ENCODE results near the gene SZT2. TPM values are rescaled to one million over a fixed set of nuclear protein-coding genes. Genes with fewer than 3 reads are reported as not detected.

Gene SZT2
- total RNA-seq, 1 experiment from 2014 or later, result 28.4 TPM

DNA sequence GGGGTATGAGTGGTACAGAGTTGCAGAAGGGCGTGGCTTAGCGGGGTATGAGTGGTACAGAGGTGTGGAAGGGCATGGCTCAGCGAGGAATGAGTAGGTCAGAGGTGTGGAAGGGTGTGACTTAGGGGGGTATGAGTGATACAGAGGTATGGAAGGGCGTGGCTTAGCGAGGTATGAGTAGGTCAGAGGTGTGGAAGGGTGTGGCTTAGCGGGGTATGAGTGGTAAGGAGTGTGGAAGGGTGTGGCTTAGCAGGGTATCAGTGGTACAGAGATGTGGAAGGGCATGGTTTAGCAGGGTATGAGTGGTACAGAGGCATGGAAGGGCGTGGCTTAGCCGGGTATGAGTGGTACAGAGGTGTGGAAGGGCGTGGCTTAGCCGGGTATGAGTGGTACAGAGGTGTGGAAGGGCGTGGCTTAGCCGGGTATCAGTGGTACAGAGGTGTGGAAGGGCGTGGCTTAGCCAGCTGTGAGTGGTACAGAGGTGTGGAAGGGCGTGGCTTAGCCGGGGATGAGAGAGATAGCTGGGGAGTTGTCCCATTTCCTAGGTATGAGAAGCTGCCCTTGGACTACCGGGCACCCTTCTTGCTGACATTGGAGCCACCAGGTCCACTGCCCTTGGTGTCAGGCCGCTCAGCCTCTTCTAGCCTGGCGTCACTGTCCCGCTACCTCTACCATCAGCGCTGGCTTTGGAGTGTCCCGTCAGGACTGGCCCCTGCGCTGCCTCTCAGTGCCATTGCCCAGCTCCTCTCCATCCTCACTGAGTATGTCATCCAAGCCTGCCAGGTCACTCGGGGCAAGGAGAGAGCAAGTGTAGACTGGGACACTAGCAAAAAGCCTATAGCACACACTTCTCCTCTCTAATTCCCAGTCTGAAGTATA, 34.2 kb downstream of the SZT2 start:
- Mint-ChIP-seq H3K4me1 (peaks cover 9% of the 10 kb centered on the region), H3K9me3 (no peaks in the 10 kb centered on the region), H3K4me3 (no peak overlapping the region), H3K36me3 (peaks cover 28% of the 10 kb centered on the region), H3K27ac (no peak overlapping the region), H3K27me3 (ENCODE audit: low read depth) (no peaks in the 10 kb centered on the region)
- ATAC-seq, result no peak
- TF ChIP-seq, protein P1, sequence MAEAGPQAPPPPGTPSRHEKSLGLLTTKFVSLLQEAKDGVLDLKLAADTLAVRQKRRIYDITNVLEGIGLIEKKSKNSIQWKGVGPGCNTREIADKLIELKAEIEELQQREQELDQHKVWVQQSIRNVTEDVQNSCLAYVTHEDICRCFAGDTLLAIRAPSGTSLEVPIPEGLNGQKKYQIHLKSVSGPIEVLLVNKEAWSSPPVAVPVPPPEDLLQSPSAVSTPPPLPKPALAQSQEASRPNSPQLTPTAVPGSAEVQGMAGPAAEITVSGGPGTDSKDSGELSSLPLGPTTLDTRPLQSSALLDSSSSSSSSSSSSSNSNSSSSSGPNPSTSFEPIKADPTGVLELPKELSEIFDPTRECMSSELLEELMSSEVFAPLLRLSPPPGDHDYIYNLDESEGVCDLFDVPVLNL (CRISPR knock-in tag; IDR thresholded peaks at IDR 0.05; ENCODE audit: borderline replicate concordance, low read depth), result no peak
- TF ChIP-seq NFE2L1 (CRISPR knock-in tag; IDR thresholded peaks at IDR 0.05) (no peak), GABPB1 (CRISPR knock-in tag; IDR thresholded peaks at IDR 0.05) (no peak), NFYB (CRISPR knock-in tag; conservative IDR thresholded peaks at IDR 0.05; ENCODE audit: low read depth) (no peak), GRHL2 (CRISPR knock-in tag; IDR thresholded peaks at IDR 0.05; ENCODE audit: insufficient replicate concordance, severe bottlenecking) (no peak), CBFB (CRISPR knock-in tag; IDR thresholded peaks at IDR 0.05; ENCODE audit: low read depth) (no peak), ESRRA (CRISPR knock-in tag; IDR thresholded peaks at IDR 0.05; ENCODE audit: borderline replicate concordance) (no peak), MXD4 (CRISPR knock-in tag; IDR thresholded peaks at IDR 0.05; ENCODE audit: borderline replicate concordance) (no peak), ZNF121 (CRISPR knock-in tag; IDR thresholded peaks at IDR 0.05) (no peak), SP1 (CRISPR knock-in tag; conservative IDR thresholded peaks at IDR 0.05) (no peak), SMAD3 (CRISPR knock-in tag; IDR thresholded peaks at IDR 0.05; ENCODE audit: borderline replicate concordance) (no peak)
- TF ChIP-seq, protein P2, sequence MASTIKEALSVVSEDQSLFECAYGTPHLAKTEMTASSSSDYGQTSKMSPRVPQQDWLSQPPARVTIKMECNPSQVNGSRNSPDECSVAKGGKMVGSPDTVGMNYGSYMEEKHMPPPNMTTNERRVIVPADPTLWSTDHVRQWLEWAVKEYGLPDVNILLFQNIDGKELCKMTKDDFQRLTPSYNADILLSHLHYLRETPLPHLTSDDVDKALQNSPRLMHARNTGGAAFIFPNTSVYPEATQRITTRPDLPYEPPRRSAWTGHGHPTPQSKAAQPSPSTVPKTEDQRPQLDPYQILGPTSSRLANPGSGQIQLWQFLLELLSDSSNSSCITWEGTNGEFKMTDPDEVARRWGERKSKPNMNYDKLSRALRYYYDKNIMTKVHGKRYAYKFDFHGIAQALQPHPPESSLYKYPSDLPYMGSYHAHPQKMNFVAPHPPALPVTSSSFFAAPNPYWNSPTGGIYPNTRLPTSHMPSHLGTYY (CRISPR knock-in tag; IDR thresholded peaks at IDR 0.05), result no peak
- TF ChIP-seq, protein P3, sequence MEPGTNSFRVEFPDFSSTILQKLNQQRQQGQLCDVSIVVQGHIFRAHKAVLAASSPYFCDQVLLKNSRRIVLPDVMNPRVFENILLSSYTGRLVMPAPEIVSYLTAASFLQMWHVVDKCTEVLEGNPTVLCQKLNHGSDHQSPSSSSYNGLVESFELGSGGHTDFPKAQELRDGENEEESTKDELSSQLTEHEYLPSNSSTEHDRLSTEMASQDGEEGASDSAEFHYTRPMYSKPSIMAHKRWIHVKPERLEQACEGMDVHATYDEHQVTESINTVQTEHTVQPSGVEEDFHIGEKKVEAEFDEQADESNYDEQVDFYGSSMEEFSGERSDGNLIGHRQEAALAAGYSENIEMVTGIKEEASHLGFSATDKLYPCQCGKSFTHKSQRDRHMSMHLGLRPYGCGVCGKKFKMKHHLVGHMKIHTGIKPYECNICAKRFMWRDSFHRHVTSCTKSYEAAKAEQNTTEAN (CRISPR knock-in tag; IDR thresholded peaks at IDR 0.05), result no peak
- TF ChIP-seq, protein P4, sequence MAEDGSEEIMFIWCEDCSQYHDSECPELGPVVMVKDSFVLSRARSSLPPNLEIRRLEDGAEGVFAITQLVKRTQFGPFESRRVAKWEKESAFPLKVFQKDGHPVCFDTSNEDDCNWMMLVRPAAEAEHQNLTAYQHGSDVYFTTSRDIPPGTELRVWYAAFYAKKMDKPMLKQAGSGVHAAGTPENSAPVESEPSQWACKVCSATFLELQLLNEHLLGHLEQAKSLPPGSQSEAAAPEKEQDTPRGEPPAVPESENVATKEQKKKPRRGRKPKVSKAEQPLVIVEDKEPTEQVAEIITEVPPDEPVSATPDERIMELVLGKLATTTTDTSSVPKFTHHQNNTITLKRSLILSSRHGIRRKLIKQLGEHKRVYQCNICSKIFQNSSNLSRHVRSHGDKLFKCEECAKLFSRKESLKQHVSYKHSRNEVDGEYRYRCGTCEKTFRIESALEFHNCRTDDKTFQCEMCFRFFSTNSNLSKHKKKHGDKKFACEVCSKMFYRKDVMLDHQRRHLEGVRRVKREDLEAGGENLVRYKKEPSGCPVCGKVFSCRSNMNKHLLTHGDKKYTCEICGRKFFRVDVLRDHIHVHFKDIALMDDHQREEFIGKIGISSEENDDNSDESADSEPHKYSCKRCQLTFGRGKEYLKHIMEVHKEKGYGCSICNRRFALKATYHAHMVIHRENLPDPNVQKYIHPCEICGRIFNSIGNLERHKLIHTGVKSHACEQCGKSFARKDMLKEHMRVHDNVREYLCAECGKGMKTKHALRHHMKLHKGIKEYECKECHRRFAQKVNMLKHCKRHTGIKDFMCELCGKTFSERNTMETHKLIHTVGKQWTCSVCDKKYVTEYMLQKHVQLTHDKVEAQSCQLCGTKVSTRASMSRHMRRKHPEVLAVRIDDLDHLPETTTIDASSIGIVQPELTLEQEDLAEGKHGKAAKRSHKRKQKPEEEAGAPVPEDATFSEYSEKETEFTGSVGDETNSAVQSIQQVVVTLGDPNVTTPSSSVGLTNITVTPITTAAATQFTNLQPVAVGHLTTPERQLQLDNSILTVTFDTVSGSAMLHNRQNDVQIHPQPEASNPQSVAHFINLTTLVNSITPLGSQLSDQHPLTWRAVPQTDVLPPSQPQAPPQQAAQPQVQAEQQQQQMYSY (CRISPR knock-in tag; IDR thresholded peaks at IDR 0.05), result no peak
- TF ChIP-seq, protein P5, sequence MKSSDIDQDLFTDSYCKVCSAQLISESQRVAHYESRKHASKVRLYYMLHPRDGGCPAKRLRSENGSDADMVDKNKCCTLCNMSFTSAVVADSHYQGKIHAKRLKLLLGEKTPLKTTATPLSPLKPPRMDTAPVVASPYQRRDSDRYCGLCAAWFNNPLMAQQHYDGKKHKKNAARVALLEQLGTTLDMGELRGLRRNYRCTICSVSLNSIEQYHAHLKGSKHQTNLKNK (CRISPR knock-in tag; IDR thresholded peaks at IDR 0.05), result no peak
- TF ChIP-seq, protein P6, sequence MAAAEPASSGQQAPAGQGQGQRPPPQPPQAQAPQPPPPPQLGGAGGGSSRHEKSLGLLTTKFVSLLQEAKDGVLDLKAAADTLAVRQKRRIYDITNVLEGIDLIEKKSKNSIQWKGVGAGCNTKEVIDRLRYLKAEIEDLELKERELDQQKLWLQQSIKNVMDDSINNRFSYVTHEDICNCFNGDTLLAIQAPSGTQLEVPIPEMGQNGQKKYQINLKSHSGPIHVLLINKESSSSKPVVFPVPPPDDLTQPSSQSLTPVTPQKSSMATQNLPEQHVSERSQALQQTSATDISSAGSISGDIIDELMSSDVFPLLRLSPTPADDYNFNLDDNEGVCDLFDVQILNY (CRISPR knock-in tag; IDR thresholded peaks at IDR 0.05), result no peak
- TF ChIP-seq, protein P7, sequence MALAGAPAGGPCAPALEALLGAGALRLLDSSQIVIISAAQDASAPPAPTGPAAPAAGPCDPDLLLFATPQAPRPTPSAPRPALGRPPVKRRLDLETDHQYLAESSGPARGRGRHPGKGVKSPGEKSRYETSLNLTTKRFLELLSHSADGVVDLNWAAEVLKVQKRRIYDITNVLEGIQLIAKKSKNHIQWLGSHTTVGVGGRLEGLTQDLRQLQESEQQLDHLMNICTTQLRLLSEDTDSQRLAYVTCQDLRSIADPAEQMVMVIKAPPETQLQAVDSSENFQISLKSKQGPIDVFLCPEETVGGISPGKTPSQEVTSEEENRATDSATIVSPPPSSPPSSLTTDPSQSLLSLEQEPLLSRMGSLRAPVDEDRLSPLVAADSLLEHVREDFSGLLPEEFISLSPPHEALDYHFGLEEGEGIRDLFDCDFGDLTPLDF (CRISPR knock-in tag; IDR thresholded peaks at IDR 0.05), result no peak
- TF ChIP-seq, protein P8, sequence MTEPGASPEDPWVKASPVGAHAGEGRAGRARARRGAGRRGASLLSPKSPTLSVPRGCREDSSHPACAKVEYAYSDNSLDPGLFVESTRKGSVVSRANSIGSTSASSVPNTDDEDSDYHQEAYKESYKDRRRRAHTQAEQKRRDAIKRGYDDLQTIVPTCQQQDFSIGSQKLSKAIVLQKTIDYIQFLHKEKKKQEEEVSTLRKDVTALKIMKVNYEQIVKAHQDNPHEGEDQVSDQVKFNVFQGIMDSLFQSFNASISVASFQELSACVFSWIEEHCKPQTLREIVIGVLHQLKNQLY (CRISPR knock-in tag; IDR thresholded peaks at IDR 0.05), result no peak
- ChIA-PET CTCF (interaction anchor here (1.5 to 1.6 kb wide), 2 partner anchors 9 to 197 kb away, joined by 5 read pairs; no protein-coding TSS in a partner anchor), POLR2A (no interaction called here)
- DNase-seq (ENCODE audit: low spot score), result no peak

Measured in WTC11 (cell line).